NT2/D1 (cell line): ENCODE results near the gene REPS1.

ENCODE experiments used
- DNase-seq: peaks from one replicate; pipeline ENCODE4 v3.0.0-alpha.2; 2011; ENCODE audit warnings: low read depth, low spot score
- H3K27me3 ChIP-seq: 2 replicates; pipeline ENCODE4 v1.6.0; 2011; ENCODE audit warnings: mild to moderate bottlenecking; ENCODE audit not compliant: insufficient read length, insufficient read depth
- H3K36me3 ChIP-seq: 2 replicates; pipeline ENCODE4 v1.6.1; 2011; ENCODE audit warnings: mild to moderate bottlenecking, low read length, mixed read lengths; ENCODE audit not compliant: insufficient read depth, insufficient read length
- H3K4me1 ChIP-seq: 2 replicates; pipeline ENCODE4 v1.5.1; 2011; ENCODE audit not compliant: insufficient read depth, insufficient read length
- H3K4me3 ChIP-seq: 2 replicates; pipeline ENCODE4 v1.5.1; 2011; ENCODE audit warnings: low read depth; ENCODE audit not compliant: insufficient read length
- H3K9ac ChIP-seq: 2 replicates; pipeline ENCODE4 v1.6.0; 2011; ENCODE audit warnings: low read depth; ENCODE audit not compliant: insufficient read length
- H3K9me3 ChIP-seq: 2 replicates; pipeline ENCODE4 v1.5.1; 2011; ENCODE audit warnings: mild to moderate bottlenecking, low read length; ENCODE audit not compliant: insufficient read depth
- SUZ12 ChIP-seq: IDR thresholded peaks from 2 replicates; pipeline ENCODE4 v1.6.1; 2011; ENCODE audit not compliant: insufficient read length, insufficient read depth; ENCODE audit errors: extremely low read depth
- YY1 ChIP-seq: IDR thresholded peaks from 2 replicates; pipeline ENCODE4 v1.6.1; 2011; ENCODE audit not compliant: insufficient read length, insufficient read depth
- ZNF274 ChIP-seq: IDR thresholded peaks from 2 replicates; pipeline ENCODE4 v1.6.1; 2011; ENCODE audit warnings: mild to moderate bottlenecking, low read depth, low read length

The REPS1 gene

GRCh38 chr6:138978229-138978628 lies 9.8 kb downstream of the REPS1 start:
- Histone ChIP-seq H3K9ac (no peak overlapping the region), H3K4me3 (no peak overlapping the region), H3K9me3 (no peaks in the 10 kb centered on the region), H3K4me1 (peaks cover 3% of the 10 kb centered on the region), H3K27me3 (no peaks in the 10 kb centered on the region), H3K36me3 (no peaks in the 10 kb centered on the region)
- DNase-seq: no peak
- TF ChIP-seq SUZ12 (no peak), YY1 (no peak), ZNF274 (no peak)

- Histone ChIP-seq H3K9ac (no peak overlapping the region), H3K36me3 (no peaks in the 10 kb centered on the region), H3K4me3 (no peak overlapping the region), H3K4me1 (peaks cover 3% of the 10 kb centered on the region), H3K9me3 (no peaks in the 10 kb centered on the region), H3K27me3 (no peaks in the 10 kb centered on the region)
- no peak for DNase-seq
- no peak for TF ChIP-seq SUZ12
- TF ChIP-seq YY1: no peak
- TF ChIP-seq ZNF274: no peak
Observed at GRCh38 chr6:138977646-138978167, 10.3 kb downstream of the REPS1 start.

- Histone ChIP-seq H3K9me3 (no peaks in the 10 kb centered on the region), H3K27me3 (no peaks in the 10 kb centered on the region), H3K4me1 (peaks cover 3% of the 10 kb centered on the region), H3K4me3 (no peak overlapping the region), H3K36me3 (no peaks in the 10 kb centered on the region), H3K9ac (no peak overlapping the region)
- TF ChIP-seq ZNF274 (no peak), YY1 (no peak), SUZ12 (no peak)
- DNase-seq: no peak
Observed at GRCh38 chr6:138977242-138977641, 10.8 kb downstream of the REPS1 start.

- TF ChIP-seq SUZ12 (no peak), ZNF274 (no peak), YY1 (no peak)
- peaks cover 3% of the 10 kb centered on the region for H3K4me1 ChIP-seq
- no peak overlapping the region for H3K4me3 ChIP-seq
- H3K9me3 ChIP-seq: no peaks in the 10 kb centered on the region
- no peak overlapping the region for H3K9ac ChIP-seq
- H3K36me3 ChIP-seq: no peaks in the 10 kb centered on the region
- no peaks in the 10 kb centered on the region for H3K27me3 ChIP-seq
- DNase-seq: no peak
Observed at GRCh38 chr6:138975815-138976214, 12.2 kb downstream of the REPS1 start.

- TF ChIP-seq YY1 (no peak), ZNF274 (no peak), SUZ12 (no peak)
- Histone ChIP-seq H3K27me3 (no peaks in the 10 kb centered on the region), H3K4me1 (no peaks in the 10 kb centered on the region), H3K36me3 (no peaks in the 10 kb centered on the region), H3K9me3 (no peaks in the 10 kb centered on the region), H3K4me3 (no peak overlapping the region), H3K9ac (no peak overlapping the region)
- DNase-seq: no peak
Observed at GRCh38 chr6:138973466-138974153, 14.4 kb downstream of the REPS1 start.

GRCh38 chr6:138972226-138972665 lies 15.8 kb downstream of the REPS1 start:
- Histone ChIP-seq H3K4me3 (no peak overlapping the region), H3K27me3 (no peaks in the 10 kb centered on the region), H3K36me3 (no peaks in the 10 kb centered on the region), H3K4me1 (no peaks in the 10 kb centered on the region), H3K9ac (no peak overlapping the region), H3K9me3 (no peaks in the 10 kb centered on the region)
- DNase-seq: no peak
- TF ChIP-seq ZNF274 (no peak), YY1 (no peak), SUZ12 (no peak)

GRCh38 chr6:138971601-138972000 lies 16.5 kb downstream of the REPS1 start:
- Histone ChIP-seq H3K4me3 (no peak overlapping the region), H3K4me1 (no peaks in the 10 kb centered on the region), H3K27me3 (no peaks in the 10 kb centered on the region), H3K9ac (no peak overlapping the region), H3K9me3 (no peaks in the 10 kb centered on the region), H3K36me3 (no peaks in the 10 kb centered on the region)
- TF ChIP-seq ZNF274 (no peak), YY1 (no peak), SUZ12 (no peak)
- no peak for DNase-seq
